Iris pigment epithelial cell (primary cell): Measurements from ENCODE around the gene TSPO.
"Not testable (repeated sequence)": the region's sequence is repeated elsewhere in the genome, so short reads cannot be mapped to it uniquely, and the experiment has no call there.

Source experiments
- DNase-seq: peaks from one replicate; pipeline ENCODE4 v3.0.0-alpha.2; 2011; ENCODE audit warnings: low read depth

Gene TSPO

DNA sequence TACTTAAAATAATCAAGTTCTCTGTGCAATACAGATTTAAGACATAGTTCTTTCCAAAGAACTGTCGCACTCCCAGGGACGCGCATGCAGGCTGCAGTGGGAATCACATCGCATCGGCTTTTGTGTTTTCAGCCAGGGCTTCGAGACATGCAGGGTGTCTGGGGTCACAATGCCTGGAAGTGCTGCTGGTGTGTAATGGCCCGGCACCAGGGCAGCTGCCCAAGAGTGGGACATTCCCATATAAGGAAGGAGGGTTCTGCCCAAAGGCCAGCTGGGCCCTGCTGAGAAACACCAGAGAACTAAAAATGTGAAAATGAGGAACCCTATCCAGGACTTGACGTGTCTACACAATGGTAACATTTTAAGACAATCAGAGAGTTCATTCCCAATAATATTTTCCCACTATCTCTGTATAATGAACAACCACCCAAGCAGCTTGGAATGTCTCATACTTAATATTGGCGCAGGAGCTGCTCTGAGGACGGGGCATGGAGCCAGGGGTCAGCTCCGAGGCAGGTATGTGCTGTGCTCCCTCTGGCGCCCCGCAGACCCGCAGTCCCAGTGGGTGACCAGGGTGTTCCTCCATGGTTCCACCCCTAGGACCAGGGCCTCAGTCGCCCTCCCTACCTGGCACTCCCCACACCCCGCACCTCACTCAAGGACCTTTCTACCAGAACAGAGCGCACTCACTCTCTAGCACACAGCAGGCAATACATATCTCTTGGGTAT is 19.4 kb upstream of the TSPO start:
- DNase-seq, result no peak

- DNase-seq, result no peak
These were observed 18.0 kb upstream of the TSPO start for GRCh38 chr22:43133401-43133800.

DNA sequence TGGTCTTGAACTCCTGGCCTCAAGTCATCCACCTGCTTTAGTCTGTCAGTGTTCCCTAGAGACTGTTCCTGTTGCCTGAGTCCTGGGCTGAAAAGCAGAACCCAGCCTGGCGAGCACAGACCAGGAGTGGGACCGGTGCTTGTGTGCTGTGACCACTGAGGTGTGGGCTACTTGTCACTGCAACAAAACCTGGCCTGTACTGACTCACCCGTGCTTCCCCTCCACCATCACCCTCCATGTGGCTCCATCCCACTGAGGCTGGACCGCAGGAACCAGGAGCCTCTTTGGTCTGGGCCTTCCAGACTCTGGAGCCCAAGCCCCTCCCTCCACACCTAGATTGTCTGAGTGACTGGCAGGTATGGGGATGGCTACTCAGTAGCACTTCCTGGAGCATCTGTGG is 16.8 kb upstream of the TSPO start:
- no peak for DNase-seq

GRCh38 chr22:43135565-43135964 is 15.8 kb upstream of the TSPO start:
- no peak for DNase-seq

GRCh38 chr22:43136255-43136654 is 15.1 kb upstream of the TSPO start:
- peak; percentile 33 for DNase-seq

- DNase-seq, result no peak
These were observed 14.6 kb upstream of the TSPO start for GRCh38 chr22:43136801-43137200.

- DNase-seq, result peak; percentile 69
These were observed 8.3 kb upstream of the TSPO start, which contains the start of gene MCAT for GRCh38 chr22:43142880-43143562. Gene MCAT, minus strand, starts transcription at chr22:43143398. Its CDS starts 50 bp downstream, at chr22:43143348.

GRCh38 chr22:43144949-43145348 is 6.4 kb upstream of the TSPO start:
- no peak for DNase-seq

DNA sequence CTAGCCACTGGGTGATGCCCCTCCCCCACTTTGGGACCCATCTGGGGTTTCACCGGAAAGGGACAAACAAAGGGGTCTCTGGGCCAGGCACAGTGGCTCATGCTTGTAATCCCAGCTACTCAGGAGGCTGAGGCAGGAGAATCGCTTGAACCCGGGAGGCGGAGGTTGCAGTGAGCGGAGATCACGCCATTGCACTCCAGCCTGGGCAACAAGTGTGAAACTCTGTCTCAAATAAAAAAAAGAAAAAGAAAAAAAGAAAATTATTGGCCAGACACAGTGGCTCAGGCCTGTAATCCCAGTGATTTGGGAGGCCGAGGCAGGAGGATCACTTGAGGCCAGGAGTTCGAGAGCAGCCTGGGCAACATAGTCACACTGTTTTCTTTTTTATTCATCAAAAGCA is 6.0 kb upstream of the TSPO start:
- DNase-seq, result not testable (repeated sequence)

DNA sequence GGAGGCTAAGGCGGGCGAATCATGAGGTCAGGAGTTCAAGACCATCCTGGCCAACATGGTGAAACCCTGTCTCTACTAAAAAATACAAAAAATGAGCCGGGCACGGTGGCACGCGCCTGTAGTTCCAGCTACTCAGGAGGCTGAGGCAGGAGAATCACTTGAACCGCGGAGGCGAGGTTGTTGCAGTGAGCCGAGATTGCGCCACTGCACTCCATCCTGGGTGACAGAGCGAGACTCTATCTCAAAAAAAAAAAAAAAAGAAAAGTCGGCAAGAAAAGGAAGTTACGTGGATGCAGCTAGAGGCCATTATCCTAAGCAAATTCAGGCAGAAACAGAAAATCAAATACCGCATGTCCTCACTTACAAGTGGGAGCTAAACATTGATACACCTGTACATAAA is 5.0 kb upstream of the TSPO start:
- DNase-seq, result not testable (repeated sequence)

DNA sequence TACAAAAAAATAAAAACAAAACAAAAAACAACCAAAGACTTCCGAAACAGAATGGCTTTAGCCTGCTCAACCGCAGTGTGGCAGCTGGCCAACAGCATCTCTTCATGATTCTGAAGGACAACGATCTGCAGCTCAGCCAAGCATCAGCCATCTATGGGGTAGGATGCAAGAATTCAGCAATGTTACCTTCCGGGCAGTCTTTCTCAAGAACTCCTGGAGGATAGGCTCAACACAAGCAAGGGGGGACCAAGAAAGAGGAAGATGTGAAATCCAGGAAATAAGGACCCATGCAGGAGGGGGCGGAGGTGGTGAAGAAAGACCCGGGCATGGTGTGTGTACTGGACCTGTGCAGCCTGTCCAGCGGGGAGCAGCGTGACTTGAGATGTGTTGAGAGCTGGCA is 3.5 kb upstream of the TSPO start:
- no peak for DNase-seq

DNA sequence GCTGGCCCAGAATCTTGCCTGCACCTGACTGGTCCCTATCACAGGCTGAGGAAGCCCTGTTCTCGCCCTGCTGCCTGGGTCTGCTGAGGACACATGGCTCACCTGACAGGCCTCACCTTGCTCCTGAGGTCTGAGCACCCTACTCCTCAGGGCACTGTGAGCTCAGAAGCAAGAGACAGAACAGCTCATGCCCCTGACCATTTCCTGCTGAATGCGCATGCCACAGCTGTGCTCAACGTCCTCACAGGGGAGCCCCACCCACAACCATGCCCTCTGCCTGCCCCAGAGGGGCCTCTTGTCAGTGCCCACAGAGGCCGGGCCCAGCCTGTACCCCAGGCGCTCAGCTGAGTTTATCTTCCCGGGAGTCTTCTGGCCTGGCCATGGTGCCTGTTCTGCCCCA is 2.8 kb upstream of the TSPO start:
- DNase-seq, result no peak

- DNase-seq, result no peak
These were observed 590 bp upstream of the TSPO start for GRCh38 chr22:43150731-43151206.

GRCh38 chr22:43152003-43152356 is 621 bp downstream of the TSPO start:
- DNase-seq, result no peak

DNA sequence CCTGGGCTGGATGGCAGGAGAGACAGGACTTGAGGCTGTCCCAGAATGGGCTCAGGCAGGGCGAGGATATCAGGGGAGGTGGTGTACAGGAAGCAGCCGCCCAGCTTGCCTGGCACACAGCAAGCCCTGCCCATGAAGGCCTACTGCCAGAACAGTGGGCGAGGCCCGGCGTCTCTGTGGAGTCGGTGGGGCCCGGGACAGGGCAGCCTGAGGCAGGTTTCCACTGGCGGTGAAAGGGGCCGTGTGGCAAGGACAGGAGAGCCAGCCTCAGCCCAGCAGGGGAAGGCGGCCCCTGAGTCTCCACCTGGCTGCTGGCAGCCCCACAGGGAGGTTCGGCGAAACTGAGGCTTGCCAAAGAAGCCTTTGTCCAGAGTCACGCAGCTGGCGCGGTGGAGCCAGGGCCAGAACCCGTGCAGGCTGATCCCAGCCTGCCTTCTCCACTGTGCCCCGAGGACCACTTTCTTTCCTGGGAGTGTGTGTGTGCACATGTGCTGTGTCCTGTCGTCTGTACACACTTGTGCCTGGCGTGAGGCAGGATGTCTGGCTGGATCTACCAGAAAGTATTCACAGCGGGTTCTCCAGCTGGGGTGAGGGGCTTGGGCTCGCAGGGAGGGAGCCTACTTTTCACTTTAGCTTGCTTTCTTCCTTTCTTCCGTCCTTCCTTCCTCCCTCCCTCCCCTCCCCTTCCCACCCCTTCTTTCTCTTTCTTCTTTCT is 1.2 kb downstream of the TSPO start:
- DNase-seq, result peak; percentile 30

DNA sequence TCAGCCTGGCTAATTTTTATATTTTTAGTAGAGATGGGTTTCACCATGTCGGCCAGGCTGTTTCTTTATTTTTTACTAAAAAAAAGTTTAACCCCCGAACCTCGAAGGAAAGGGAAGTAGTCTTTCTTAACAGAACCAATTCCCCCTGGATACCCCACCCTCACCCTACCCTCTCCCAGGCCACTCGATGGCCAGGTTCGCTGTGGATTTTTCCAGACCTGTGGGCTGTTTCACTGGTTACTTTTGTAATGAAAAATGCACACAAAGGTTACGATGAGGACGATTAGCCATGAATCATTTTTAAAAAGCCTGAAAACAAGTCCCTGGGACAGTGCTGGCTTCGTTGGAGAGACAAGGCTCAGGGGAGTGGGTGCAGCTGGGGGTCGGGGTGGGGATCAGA is 2.5 kb downstream of the TSPO start:
- DNase-seq, result peak; percentile 44

DNA sequence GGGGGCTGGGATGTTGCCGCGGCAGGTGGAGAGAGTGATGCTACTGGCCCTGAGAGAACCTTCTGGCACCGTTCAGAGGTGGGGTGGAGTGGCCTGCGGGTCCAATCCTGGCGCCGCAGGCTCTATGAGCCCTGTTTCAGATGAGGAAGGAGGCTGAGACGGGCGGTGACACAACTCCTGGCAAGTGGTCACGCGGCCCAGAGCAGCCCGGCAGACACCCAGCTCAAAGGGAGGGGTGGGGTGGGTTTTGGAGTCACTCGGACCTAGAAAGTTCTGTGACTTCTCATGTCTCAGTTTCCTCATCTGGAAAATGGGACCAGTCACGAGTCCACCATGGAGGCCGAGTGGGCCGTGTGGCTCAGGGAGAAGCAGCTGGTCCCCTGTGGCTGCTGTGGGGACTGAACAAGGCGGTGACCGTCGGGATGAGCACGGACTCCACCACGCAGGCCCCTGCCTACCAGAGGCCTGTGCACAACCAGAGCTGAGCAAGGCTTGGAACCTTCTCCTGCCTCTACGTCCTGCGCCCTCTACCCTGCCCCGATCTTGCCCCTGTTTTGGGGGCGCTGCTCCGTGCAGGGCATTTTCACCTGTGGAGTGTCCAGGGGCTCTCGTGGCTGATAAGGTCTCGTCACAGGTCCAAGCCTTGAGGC is 3.7 kb downstream of the TSPO start:
- no peak for DNase-seq

GRCh38 chr22:43155789-43156188 is 4.4 kb downstream of the TSPO start:
- no peak for DNase-seq

- no peak for DNase-seq
These were observed 5.1 kb downstream of the TSPO start for GRCh38 chr22:43156413-43156812.

DNA sequence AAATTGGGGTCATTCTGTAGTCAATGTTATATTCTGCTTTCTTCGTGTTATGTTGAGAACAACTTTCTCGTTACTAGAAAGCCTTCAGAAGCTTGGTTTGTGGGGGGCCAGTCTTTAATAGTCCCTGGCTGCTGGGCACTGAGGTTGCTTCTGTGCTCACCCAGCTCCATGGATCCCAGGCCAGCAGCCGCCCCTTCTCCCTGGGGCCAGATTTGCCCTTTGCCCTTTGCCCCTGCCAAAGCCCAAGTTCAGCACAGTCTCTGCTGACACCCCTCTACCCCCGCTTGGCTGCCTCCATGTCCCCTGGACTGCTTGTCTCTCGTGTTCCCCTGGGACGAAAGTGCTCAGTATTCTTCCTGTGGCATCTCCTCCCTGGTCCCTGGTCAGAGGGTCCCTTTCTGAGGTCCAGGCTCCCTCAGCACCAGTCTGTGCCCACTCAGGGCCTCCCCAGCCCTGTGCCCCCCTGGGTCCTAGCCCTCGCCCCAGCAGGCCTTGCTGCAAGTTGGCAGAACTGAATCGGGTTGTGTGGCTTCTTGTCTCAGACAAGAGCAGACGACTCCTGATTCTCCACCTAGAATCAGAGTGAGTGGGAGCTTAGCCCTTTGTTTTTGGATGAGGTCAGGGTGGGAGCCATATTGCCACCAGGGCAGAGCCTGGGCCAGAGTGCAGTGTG is 6.7 kb downstream of the TSPO start:
- no peak for DNase-seq

GRCh38 chr22:43158778-43159483 is 7.6 kb downstream of the TSPO start:
- DNase-seq, result no peak
